Suprapubic skin (tissue), 3 donors: ENCODE data around the gene TRIP13.

ENCODE experiments used
- CTCF ChIP-seq, 2 donors: fragments of 200-600 bp in 1 of 2; fragments of 450-650 bp in 1 of 2; sonication (generic) in 1 of 2; IDR thresholded peaks; one replicate each; pipeline ENCODE4 v1.5.1; 2016 to 2019; ENCODE audit warnings: antibody characterized with exemption in 2 of 2, mild to moderate bottlenecking in 1 of 2, moderate library complexity in 1 of 2
- POLR2A ChIP-seq, 2 donors: fragments of 450-650 bp; IDR thresholded peaks; one replicate each; pipeline ENCODE4 v1.6.1; 2017; ENCODE audit warnings: antibody characterized with exemption in 2 of 2, mild to moderate bottlenecking in 2 of 2, moderate library complexity in 2 of 2

DNA sequence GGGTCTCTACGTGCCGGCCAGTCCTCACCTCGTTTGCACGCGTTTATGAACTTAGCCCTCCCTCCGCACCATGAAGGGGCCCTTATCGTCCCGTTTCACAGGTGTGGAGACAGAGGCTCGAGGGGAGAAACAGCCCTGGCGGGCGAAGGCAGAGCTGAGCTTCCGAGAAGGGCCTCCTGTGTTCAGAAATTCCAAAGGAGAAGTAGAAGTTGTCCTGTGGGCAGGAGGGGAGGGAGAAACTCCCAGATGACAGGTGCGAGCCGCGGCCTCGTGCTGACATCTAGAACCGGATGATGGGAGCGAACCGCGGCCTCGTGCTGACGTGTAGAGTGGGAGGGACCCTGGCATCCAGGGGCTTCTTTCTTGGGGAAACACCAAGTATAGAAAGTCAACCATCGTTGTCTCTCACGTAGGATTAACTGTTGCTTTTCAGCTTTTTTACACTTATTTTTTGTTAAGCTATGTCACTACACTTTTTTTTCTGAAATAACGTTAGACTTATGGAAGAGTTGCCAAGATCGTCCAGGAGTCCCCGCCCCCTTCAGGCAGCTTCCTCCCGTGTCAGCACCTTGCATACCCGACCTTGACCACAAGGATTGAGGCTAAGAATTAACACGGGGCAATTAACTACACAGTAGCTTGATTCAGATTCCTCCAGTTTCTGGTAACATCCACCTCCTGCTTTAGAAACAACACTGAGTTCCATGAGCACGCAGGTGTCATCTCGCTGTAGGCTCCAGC, 73.1 kb downstream of the TRIP13 start:
- no peak for TF ChIP-seq CTCF (IDR thresholded peaks at IDR 0.05)
- no peak for TF ChIP-seq POLR2A (IDR thresholded peaks at IDR 0.05)
